SKM-1 treated with dmso at 0.1 percent for 144 hours (cell line): ENCODE data around the gene BEAN1.
A peak's percentile ranks its signal among the peaks of the same experiment; 100 is the strongest.

Experiments
- DNase-seq: peaks from one replicate; lab custom pipeline; 2025; ENCODE audit not compliant: unreplicated experiment; lab: John Stamatoyannopoulos, UW

The BEAN1 gene

GRCh38 chr16:66395806-66396555 is 31.1 kb upstream of the BEAN1 start:
- no peak for DNase-seq

- no peak for DNase-seq
Measured at GRCh38 chr16:66397736-66398433, 29.2 kb upstream of the BEAN1 start.

- DNase-seq: no peak
Measured at GRCh38 chr16:66399031-66399430, 28.1 kb upstream of the BEAN1 start.

- no peak for DNase-seq
Measured at GRCh38 chr16:66399930-66400329, 27.2 kb upstream of the BEAN1 start.

- no peak for DNase-seq
Measured at GRCh38 chr16:66400503-66401380, 26.4 kb upstream of the BEAN1 start.

- no peak for DNase-seq
Measured at GRCh38 chr16:66401610-66402009, 25.5 kb upstream of the BEAN1 start.

- no peak for DNase-seq
Measured at GRCh38 chr16:66402166-66402565, 24.9 kb upstream of the BEAN1 start.

GRCh38 chr16:66402591-66403230 is 24.4 kb upstream of the BEAN1 start:
- DNase-seq: no peak

GRCh38 chr16:66403531-66404145 is 23.5 kb upstream of the BEAN1 start:
- DNase-seq: no peak

GRCh38 chr16:66405057-66405783 is 21.9 kb upstream of the BEAN1 start:
- DNase-seq: no peak

- peak; percentile 71 for DNase-seq
Measured at GRCh38 chr16:66406534-66407221, 20.4 kb upstream of the BEAN1 start.

- peak; percentile 22 for DNase-seq
Measured at GRCh38 chr16:66408163-66409048, 18.7 kb upstream of the BEAN1 start.

- no peak for DNase-seq
Measured at GRCh38 chr16:66409156-66409555, 17.9 kb upstream of the BEAN1 start.

- no peak for DNase-seq
Measured at GRCh38 chr16:66412182-66412581, 14.9 kb upstream of the BEAN1 start.

- no peak for DNase-seq
Measured at GRCh38 chr16:66414891-66415290, 12.2 kb upstream of the BEAN1 start.

- DNase-seq: no peak
Measured at GRCh38 chr16:66416136-66416535, 11.0 kb upstream of the BEAN1 start.

- DNase-seq: no peak
Measured at GRCh38 chr16:66416939-66417700, 10.0 kb upstream of the BEAN1 start.
